ENCODE measurements around the gene KIAA1671.

Gene KIAA1671

DNA sequence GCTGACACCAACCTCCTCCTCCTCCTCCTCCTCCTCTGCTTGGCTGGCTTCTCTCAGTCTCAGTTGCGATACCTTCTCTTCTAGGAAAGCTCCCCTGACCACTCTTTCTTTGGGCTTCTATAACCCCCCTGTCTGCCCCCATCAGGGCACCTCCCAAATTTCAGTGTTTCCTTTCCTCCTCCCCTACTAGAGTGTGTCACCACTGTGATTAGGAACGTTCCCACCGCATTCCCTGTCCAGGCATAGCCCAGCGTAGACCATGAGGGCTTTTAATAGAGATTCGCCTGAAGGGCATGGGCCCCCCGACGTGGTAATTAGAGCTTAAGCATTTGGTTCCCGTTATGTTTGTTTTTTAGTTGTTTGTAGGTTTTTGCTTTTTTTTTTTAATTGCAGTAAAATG lies 65.5 kb downstream of the KIAA1671 start:
- DNase-seq: no peak

DNA sequence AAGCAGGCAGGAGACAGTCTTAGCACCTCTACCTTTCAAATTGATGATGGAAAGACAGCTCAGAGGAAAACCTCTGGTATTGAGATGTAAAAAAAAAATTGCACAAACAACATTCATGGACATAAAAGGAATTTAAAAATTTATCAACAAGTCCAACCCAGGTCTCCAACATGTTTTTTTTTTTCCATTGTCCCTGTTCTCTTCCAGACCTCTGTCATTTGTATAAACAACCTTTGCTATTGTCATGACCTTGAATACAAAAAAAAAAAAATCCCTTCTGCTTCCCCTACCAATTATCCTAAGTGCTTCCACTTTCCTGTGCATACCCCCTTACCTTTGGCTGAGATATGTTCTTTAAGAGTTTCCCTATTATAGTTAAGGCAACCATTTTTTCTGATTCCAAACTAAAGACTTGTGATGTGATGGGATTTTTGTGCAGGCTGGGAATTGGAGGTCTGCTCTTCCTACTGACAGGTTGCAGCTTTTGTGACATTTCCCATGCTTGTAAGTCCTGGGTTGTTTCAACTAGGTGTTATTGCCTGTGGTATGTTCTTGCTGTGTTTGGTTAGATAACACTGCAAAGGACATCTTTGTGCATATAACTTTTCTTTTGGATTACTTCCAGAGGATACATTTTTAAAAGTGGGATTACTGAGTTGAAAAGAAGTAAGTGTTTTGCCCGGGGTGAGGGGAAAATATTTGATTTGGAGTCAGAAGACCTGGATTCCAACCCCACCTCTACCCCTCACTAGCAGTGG lies 67.1 kb downstream of the KIAA1671 start:
- DNase-seq: no peak

- no peak for DNase-seq
Observed at GRCh38 chr22:25021409-25021808, 68.9 kb downstream of the KIAA1671 start.

- DNase-seq: no peak
Observed at GRCh38 chr22:25021976-25022711, 69.6 kb downstream of the KIAA1671 start.

DNA sequence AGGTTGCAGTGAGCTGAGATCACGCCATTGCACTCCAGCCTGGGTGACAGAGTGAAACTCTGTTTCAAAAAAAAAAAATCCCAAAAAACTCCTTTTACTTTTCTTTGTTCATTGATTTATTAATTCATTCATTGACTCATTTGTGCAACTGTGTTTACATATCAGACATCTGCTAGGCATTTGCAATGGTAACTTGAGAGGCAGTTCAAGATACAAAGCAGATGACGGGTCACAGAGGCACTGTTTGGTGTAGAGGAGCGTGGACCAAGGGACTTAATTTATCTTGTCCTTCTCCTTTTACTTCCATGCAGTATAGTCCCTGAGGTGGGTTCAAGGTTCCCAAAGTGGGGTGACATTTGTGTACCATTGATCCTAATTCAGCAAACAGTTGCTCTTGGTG lies 71.4 kb downstream of the KIAA1671 start:
- no peak for DNase-seq

DNA sequence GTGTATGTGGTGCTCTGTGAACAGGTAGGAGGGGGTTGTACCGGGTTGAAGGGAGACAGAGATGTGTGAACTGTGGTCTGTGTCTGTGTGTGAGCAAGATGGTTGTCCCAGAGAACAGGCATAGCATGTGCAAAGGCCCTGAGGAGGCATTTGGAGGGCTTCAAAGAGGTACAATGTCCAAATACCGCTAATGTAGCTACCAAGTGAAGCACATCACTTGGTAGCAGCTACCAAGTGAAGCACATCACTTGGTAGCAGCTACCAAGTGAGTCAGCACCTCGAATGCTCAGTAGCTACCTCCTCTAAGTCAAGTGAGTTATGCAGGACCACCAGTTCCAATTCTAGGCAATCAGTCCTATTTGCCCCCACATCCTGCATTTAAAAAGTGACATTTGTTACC lies 72.4 kb downstream of the KIAA1671 start:
- no peak for DNase-seq

GRCh38 chr22:25025491-25026400 lies 73.2 kb downstream of the KIAA1671 start:
- DNase-seq: no peak

DNA sequence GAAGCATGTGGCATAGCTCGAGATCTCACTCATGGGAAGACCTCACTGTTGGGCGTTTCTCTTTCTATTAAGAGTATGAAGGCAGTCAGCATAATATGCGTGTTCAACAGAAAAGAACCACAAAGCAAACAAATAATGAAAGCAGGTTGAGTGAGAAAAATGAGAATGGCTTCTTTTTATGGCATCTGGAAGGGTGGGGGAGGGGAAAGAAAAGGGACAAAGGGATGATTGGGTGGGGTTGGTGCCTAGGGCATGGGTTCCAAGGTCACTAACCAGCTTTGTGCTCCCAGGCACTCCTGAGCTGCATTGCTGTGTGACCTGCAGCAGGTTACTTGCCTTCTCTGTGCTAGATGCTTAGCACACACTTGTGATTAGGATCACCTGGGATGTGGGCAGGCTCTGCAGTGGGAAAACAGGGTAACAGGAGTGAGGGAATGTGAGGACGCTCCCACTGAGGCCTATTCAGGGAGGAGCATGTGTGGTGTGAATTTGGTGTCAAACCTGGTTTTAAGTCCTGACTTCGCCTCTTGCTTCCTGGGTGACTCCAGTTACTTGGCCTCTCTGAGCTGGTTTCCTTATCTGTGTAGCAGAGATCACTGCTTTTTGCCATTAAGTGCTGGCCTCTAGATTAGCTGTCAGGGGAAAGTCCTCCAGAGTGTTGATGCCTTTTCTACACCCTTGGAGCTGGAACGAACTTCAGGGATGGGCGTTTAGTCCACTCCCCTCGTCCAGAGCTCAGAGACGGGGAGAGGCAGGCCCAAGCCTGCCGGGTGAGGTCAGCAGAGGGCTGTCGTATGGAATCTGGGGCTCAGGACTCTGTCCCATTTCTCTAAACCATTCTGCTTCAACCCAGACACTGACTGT lies 74.8 kb downstream of the KIAA1671 start:
- DNase-seq: no peak

GRCh38 chr22:25027959-25028840 lies 75.7 kb downstream of the KIAA1671 start:
- no peak for DNase-seq

- no peak for DNase-seq
Observed at GRCh38 chr22:25028841-25029141, 76.3 kb downstream of the KIAA1671 start.

GRCh38 chr22:25029181-25029580 lies 76.7 kb downstream of the KIAA1671 start:
- DNase-seq: no peak

DNA sequence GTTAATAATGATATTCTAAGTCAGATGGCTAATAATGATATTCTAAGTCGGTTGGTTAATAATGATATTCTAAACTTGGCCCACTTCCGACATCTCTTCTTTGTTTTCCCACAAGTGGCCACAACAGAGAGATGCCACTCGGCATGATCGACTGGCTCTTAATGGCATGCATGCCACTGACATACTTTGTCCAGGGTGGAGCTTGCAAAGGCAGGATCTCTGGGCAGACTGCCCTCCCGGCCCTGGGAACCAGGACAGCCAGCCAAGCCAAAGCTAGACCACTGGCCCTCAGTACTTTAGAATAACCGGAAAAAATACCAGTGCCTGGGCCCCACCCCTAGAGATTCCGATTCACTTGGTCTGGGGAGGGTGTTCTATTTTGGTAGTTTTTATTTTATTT lies 78.1 kb downstream of the KIAA1671 start:
- DNase-seq: no peak

DNA sequence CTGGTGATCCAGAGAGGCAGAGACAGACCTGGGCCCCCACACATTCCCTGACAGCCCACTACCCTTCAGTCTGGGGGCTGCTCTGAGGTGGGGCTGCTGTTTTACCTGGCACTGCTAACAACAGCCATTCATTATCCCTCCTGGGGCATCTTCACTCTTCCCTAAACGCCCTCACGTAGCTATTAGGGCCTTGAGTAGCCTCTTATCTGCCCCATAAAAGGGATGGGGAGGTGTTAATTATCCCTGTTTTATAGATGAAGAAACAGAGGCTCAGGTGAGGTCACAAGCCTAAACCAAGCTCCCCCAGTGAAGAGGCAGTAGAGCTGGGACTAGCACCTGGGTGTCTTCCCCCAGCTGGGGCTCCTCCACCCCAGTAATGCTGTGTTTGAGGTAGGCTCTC lies 79.5 kb downstream of the KIAA1671 start:
- DNase-seq: no peak

DNA sequence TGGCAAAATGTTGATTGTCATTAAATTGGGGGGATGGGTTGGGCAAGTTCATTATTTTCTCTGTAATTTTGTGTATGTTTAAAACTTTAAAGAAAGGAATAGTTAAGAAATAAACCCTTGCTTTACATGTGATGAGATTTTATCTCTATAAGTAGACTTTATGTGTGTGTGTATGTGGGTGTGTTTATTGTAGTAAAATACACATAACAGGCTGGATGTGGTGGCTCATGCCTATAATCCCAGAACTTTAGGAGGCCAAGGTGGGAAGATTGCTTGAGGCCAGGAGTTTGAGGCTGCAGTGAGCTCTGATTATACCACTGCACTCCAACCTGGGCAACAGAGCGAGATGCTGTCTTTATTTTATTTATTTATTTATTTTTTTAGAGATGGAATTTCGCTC lies 83.2 kb downstream of the KIAA1671 start:
- DNase-seq: no peak

DNA sequence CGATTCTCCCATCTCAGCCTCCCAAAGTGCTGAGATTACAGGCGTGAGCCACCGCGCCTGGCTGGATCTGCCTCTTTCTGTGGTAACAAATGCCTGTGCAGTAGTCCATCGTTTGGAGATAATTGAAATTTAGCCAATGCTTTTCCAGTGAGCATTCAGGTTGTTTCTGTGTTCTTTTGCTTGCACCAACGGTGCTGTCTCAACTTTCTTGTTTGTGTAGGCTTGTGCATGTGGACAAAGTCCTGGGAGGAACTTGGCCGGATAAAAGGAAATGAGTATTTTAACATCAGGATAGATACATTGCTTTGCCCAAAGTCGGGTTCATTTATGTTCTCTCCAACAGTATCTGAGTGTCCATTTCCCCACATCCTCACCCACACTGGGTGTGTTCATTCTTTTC lies 85.7 kb downstream of the KIAA1671 start:
- DNase-seq: no peak

DNA sequence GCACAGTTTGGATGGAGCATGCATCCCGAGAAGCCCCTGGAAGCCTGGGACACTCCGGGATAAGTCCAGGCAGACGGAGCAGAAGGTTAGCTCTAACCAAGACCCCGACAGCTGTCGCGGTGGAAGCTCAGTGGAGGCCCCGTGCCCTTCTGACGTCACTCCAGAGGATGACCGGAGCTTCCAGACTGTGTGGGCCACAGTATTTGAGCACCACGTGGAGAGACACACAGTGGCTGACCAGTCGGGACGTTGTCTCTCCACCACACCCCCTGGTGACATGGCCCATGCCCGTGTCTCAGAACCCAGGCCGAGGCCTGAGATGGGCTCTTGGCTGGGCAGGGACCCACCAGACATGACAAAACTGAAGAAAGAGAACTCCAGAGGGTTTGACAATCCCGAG lies 86.3 kb downstream of the KIAA1671 start:
- no peak for DNase-seq

DNA sequence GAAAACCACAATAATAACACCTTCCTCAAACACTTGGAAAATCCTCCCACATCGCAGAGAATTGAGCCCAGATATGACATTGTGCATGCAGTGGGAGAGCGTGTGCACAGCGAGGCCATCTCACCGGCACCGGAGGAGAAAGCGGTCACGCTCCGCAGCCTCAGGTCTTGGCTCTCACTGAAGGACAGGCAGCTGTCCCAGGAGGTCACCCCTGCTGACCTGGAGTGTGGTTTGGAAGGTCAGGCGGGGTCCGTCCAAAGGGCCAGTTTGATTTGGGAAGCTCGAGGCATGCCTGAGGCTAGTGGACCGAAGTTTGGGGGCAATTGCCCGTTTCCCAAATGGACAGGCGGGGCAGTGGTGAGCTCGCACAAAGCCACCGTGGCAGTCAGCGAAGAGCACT lies 86.7 kb downstream of the KIAA1671 start:
- DNase-seq: no peak

DNA sequence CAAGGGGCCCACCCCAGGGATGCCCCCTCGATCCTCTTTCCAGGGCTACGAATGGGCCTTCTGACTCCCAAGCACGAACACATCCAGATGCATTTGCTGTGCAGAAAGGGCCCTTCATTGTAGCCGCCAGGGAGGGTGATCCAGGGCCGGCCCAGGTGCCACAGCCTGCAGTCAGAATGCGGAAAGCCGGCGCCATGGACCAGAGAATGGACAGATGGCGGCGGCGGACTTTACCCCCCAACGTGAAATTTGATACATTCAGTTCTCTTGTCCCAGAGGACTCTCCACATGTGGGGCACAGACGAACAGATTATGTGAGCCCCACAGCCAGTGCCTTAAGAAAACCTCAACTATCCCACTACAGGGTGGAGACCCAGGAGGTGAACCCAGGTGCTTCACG lies 87.2 kb downstream of the KIAA1671 start:
- no peak for DNase-seq

DNA sequence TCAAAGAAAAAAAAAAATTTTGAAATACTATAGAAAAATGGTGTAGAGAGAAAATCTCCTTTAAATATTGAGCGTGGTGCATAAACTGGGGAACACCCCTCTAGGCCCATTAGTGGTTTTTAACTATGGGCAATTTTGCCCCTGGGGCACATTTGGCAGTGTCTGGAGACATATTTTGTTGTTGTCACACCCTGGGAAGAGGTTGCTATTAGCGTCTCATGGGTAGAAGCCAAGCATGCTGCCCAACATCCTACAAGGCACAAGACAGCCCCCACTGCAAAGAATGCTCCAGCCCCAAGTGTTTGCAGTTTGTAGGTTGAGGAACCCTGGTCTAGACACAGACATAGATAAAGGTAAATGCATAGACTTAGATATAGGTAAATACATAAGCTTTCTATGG lies 92.6 kb downstream of the KIAA1671 start:
- DNase-seq: no peak

DNA sequence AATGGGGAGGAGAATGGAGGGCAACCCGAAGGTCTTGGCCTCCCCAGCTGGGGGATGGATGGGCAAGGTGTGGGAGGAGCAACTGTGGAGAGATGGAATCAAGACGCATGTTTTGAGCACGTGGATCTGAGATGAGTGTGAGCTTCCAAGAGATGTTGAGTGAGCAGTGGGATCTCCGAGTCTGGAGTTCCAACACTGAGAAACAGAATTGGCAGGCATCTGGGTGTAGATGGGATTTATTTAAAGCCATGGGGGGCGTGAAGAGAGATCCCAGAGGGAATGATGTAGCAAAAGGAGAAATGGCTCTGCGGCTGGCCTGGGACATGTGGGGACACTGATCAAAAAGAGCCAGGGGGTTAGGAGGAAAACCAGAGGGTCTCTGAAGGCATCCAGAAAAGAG lies 95.6 kb downstream of the KIAA1671 start:
- DNase-seq: no peak

Measured in NCI-H774 (cell line).